GM21423 (cell line): ENCODE data around the gene LRRC25.
"Not testable (repeated sequence)": the region's sequence is repeated elsewhere in the genome, so short reads cannot be mapped to it uniquely, and the experiment has no call there.

Experiments used
- ATAC-seq: cut with Tn5 transposase; IDR thresholded peaks from one replicate; pipeline ENCODE4 v1.9.1; 2021; ENCODE audit warnings: mild to moderate bottlenecking, moderate library complexity; ENCODE audit not compliant: unreplicated experiment

Gene LRRC25

GRCh38 chr19:18405754-18406153, 8.3 kb upstream of the LRRC25 start:
- not testable (repeated sequence) for ATAC-seq

DNA sequence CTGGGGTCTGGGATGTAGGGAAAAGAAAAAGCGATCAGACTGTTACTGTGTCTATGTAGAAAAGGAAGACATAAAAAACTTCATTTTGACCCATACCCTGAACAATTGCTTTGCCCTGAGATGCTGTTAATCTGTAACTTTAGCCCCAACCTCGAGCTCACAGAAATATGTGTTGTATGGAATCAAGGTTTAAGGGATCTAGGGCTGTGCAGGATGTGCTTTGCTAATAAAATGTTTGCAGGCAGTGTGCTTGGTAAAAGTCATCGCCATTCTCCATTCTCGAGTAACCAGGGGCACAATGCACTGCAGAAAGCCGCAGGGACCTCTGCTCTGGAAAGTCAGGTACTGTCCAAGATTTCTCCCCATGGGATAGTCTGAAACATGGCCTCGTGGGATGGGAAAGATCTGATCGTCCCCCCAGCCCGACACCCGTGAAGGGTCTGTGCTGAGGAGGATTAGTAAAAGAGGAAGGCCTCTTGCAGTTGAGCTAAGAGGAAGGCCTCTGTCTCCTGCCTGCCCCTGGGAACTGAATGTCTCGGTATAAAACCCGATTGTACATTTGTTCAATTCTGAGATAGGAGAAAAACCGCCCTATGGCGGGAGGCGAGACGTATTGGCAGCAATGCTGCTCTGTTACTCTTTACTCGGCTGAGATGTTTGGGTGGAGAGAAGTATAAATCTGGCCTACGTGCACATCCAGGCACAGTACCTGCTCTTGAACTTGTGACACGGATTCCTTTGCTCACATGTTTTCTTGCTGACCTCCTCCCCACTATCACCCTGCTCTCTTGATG, 5.2 kb upstream of the LRRC25 start:
- ATAC-seq = not testable (repeated sequence)

- ATAC-seq = no peak
Measured at GRCh38 chr19:18401580-18402112, 4.2 kb upstream of the LRRC25 start.

GRCh38 chr19:18399008-18399407, 1.6 kb upstream of the LRRC25 start:
- no peak for ATAC-seq

DNA sequence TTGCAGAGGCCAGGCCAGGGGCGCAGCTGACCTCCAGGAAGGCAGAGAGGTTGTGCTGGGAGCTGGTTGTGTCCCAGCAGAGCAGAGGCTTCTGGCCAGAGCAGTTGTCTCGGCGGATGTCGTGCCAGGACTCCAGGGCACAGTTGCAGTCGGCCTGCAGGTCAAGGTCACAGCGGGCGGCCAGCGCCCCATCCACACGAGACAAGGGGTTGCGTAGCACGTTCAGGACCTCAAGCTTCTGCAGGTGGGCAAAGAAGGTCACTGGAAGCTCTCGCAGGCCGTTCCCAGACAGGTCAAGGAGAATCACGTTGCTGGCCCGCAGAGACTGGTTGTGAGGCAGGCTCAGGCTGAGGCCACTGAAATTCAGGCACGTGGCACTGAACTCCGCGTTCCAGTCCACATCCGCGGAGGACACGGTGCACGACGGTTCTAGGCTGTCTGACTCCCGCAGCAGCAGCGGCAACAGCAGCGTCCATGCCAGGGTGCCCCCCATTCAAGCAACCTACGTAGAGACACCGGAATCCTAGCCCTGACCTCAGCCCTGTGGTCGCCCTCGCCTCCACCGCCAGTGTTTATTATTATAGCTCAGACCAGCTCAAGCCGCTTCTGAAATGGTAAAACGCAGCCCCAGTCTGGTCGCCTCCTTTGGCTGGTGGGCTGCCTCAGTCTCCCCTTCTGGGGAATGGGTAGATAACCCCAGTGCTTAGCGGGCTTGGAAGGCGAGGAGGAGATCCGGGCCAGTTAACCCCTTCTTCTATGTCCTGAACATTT, 766 bp downstream of the LRRC25 start:
- no peak for ATAC-seq

- ATAC-seq = no peak
Measured at GRCh38 chr19:18393836-18394235, 3.6 kb downstream of the LRRC25 start.

GRCh38 chr19:18392926-18393325, 4.5 kb downstream of the LRRC25 start:
- no peak for ATAC-seq

GRCh38 chr19:18392417-18392816, 5.0 kb downstream of the LRRC25 start:
- ATAC-seq = no peak

DNA sequence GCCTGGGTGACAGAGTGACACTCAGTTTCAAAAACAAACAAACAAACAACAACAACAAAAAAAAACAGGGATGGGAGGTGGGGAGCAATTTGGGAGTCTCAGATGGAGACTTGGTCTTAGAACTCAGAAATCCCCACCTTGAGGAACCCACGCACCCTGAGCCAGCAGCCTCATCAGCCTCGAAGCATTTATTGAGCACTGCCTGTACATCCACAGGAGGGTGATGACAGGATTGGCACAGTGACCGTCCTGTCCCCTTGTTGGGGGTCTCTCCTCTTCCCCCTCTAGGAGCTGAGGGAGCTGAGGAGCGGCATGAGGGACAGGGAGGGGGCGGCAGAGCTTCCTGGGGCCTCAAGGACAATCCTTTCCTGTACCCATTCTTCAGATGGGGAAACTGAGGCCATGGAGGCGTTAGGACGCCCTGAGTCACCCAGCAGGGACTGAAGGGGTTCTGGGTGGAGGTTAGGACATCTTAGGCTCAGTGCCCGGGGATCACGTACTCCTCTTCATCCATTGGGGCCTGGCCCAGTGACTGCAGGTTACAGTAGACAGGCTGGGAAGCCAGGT, 5.8 kb downstream of the LRRC25 start:
- ATAC-seq = no peak

DNA sequence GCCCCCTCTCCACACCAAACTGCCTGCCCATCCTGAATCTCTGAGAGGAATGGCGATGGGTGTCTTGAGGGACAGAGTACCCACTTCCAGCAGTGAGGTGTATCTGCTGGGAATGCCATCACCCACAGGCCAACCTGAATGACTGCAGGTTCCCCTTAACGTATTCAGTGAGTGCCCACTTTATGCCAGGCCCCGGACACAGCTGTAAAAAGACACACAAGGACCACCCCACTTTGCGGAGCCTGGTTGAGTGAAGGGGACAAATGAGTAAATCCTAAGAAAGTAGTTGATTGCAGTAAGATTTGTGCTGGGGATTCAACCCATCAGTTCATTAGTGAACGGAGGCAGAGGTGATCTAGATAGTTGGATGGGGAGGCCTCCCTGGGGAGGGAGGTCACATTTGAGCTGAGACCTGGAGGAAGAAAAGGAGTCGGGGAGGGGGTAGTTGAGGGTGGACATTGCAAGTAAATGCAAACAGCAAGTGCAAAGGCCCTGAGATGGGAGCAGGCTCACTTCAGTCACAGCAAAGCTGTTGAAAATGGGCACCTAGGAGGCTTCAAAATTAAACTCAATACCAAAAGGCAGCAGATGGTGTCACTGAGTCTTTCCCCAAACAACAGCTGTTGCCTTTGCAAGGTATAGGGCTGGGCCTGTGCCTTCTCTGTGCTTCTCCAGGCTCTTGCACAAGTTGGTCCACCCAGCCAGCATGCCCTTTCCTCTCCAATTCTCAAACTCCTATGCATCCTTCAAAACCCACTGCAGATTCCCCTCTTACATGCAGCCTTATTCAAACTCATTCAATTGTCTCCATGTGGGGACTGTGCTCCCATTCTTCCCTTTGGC, 7.1 kb downstream of the LRRC25 start:
- no peak for ATAC-seq

- no peak for ATAC-seq
Measured at GRCh38 chr19:18389726-18390064, 7.7 kb downstream of the LRRC25 start.

DNA sequence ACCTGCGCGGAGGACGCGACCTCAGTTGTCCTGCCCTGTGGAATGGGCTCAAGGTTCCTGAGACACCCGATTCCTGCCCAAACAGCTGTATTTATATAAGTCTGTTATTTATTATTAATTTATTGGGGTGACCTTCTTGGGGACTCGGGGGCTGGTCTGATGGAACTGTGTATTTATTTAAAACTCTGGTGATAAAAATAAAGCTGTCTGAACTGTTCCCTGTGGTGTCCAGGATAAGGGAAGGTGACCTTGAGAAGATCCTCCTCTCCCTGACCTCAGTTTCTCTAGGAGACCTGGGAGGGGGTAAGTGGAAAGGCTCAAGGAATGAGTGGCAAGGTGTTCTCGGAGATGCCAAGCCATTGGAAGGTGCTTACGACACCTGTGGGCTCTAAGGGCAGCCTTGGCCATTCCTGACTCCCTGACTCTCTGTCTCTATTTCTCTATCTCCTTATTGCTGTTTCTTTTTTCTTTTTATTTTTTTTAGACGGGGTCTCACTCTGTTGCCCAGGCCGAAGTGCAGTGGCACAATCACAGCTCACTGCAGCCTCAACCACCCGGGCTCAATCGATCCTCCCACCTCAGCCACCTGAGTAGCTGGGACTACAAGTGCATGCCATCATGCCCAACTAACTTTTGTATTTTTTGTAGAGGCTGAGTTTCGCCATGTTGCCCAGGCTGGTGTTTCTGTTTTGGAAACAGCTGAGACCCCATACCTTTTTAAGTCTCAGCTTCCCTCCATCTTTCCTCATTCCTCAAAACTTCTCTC, 8.3 kb downstream of the LRRC25 start:
- no peak for ATAC-seq

DNA sequence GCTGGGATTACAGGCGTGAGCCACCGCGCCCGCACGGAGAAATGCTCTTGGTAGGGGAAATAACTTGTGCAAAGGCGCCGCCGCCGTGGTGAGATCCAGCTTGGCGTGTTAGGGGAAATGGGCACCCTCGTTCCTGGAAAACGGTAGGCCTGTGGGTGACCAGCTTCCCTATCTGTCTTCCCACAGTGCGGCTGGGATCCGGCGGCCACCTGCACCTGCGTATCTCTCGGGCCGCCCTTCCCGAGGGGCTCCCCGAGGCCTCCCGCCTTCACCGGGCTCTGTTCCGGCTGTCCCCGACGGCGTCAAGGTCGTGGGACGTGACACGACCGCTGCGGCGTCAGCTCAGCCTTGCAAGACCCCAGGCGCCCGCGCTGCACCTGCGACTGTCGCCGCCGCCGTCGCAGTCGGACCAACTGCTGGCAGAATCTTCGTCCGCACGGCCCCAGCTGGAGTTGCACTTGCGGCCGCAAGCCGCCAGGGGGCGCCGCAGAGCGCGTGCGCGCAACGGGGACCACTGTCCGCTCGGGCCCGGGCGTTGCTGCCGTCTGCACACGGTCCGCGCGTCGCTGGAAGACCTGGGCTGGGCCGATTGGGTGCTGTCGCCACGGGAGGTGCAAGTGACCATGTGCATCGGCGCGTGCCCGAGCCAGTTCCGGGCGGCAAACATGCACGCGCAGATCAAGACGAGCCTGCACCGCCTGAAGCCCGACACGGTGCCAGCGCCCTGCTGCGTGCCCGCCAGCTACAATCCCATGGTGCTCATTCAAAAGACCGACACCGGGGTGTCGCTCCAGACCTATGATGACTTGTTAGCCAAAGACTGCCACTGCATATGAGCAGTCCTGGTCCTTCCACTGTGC, 9.1 kb downstream of the LRRC25 start:
- peak; percentile 72 for ATAC-seq

- ATAC-seq = no peak
Measured at GRCh38 chr19:18386543-18387271, 10.7 kb downstream of the LRRC25 start.

DNA sequence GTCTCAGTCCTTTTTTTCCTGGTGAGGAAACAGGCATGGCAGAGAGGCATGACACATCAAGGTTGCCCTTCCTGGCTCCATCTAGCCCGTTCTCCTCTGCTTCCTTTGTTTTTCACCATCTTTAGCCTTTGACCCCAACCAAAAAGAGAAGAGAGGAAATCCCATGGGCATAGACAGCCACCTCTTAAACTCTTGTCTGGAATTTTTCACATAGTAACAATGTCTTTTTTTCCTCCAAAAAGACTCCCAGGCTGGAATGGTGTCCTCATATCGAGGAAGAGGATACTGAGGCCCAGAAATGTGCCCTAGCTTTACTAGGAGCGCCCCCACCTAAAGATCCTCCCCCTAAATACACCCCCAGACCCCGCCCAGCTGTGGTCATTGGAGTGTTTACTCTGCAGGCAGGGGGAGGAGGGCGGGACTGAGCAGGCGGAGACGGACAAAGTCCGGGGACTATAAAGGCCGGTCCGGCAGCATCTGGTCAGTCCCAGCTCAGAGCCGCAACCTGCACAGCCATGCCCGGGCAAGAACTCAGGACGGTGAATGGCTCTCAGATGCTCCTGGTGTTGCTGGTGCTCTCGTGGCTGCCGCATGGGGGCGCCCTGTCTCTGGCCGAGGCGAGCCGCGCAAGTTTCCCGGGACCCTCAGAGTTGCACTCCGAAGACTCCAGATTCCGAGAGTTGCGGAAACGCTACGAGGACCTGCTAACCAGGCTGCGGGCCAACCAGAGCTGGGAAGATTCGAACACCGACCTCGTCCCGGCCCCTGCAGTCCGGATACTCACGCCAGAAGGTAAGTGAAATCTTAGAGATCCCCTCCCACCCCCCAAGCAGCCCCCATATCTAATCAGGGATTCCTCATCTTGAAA, 11.5 kb downstream of the LRRC25 start, which contains the start of gene GDF15:
Gene GDF15 (plus strand): TSS at position 484 of the 868 bp plus-strand sequence. CDS start 32 bp downstream, at position 516.
- ATAC-seq = no peak

DNA sequence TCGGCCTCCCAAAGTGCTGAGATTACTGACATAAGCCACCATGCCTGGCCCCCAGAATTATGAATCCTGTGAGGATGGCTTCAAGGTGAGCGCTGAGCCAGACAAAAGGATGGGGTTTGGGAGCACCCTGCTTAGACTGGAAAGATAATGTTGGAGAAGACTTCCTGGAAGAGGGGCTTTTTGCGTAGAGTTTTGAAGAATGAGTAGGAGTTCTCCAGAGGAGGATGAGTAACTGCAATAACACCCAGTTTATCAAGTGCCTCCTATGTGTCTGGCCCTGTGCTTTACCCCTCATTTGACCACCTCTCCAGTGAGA, 12.1 kb downstream of the LRRC25 start:
- no peak for ATAC-seq

DNA sequence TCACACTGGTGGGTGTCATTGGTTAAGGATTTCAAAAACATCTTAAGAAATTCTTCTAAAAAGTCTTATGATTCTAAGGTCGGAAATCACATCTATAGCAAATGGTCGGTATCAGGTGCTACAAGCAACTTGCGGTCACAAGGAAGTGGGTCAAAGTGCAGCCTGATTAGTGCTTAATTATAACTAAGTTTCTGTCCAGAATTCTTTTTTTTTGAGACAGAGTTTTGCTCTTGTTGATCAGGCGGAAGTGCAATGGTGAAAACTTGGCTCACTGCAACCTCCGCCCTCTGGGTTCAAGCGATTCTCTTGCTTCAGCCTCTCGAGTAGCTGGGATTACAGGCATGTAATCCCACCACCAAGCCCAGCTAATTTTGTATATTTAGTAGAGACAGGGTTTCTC, 12.6 kb downstream of the LRRC25 start:
- ATAC-seq = no peak

DNA sequence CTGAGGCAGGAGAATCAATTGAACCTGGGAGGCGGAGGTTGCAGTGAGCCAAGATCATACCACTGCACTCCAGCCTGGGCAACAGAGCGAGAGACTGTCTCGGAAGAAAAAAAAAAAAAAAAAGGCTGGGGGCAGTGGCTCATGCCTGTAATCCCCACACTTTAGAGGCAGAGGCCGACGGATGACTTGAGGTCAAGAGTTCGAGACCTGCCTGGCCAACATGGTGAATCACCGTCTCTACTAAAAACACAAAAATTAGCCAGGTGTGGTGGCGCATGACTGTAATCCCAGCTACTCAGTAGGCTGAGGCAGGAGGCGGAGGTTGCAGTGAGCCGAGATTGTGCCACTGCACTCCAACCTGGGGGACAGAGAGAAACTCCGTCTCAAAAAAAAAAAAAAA, 13.8 kb downstream of the LRRC25 start:
- ATAC-seq = not testable (repeated sequence)
